Measurements from ENCODE around the gene GULP1.
A peak's percentile ranks its signal among the peaks of the same experiment; 100 is the strongest.
"Not testable (repeated sequence)": the region's sequence is repeated elsewhere in the genome, so short reads cannot be mapped to it uniquely, and the experiment has no call there.

GULP1 gene

GRCh38 chr2:188577231-188577630 lies 285.6 kb downstream of the GULP1 start:
- DNase-seq (ENCODE audit: insufficient read length, low spot score) (no peak), FAIRE-seq (no peak)

DNA sequence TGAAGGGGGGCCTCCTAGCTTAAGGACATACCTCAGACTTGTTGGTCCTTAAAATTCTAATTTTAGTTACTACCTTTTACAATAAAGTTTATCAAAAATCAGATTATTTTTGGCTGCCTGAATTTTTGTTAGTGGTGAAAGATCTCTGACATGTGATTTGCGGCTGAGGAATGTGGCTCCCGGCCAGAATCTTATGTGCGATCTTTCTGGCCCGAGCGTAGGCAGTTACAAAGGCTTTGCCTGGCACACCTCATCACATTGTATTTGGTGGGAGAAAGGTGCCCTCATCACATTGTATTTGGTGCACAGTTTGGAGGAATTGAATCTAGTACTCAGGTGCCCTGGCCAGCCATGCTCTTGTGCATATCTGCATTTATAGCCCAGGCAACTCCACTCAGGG lies 289.1 kb downstream of the GULP1 start:
- FAIRE-seq = no peak
- no peak for DNase-seq (ENCODE audit: insufficient read length, low spot score)

DNA sequence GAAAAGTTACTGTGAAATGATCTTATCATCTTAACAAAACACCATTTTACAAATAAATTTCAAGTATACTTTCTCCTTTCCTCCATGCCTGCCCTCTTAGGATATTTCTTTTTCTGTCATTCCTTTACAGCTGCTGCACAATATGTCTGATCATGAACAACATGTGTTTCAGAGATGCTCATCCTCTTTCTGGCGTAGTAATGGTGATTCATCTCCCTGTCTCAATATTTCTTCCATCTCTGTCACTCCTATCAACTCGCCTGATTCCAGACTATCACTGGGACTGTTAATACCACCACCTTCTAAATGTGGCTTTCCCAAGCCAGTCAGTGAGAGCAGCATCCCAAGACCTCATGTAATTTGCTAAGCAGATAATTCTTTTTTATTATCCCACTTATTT lies 290.5 kb downstream of the GULP1 start:
- DNase-seq (ENCODE audit: insufficient read length, low spot score) (no peak), FAIRE-seq (no peak)

DNA sequence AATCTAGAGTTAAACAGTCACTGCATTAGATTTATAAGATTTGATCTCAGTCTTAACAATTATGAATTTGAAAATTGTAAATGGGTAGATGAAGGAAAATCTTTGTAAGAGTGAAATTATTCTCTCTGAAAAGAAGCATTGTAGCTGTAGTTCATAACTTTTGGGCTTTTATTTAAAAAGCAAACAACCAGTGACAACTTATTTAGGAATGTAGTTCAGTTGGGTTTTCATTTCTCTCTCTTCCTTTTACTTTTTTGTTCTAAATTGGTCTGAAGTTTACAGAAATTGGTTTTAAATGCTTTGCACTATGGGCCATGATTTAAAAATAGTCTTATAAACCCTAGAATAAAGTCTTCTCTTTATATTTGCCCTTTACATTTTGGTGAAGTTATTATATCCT lies 296.6 kb downstream of the GULP1 start:
- FAIRE-seq = no peak
- no peak for DNase-seq (ENCODE audit: insufficient read length, low spot score)

GRCh38 chr2:188596054-188596453 lies 304.4 kb downstream of the GULP1 start:
- DNase-seq (ENCODE audit: insufficient read length, low spot score) (no peak), FAIRE-seq (no peak)

DNA sequence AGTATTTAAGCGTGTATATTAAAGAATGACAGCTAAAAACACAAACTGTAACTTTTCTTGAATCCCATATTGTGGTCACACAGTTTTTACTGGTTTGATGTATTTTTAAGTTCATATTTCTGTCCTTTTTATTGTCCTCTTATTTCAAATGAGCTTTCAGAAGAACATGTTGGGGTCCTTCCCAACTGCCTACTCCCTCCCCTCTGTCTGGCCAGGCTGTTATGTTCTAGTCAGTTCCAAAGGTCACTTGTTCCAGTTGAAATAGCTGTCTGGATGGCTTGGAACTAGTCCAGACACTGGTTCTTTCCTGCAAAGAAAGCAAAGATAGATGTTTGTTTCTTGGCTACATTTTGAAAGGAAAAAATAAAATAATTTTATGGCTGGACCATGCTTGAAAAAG lies 306.9 kb downstream of the GULP1 start:
- DNase-seq (ENCODE audit: insufficient read length, low spot score) = no peak
- FAIRE-seq = no peak

DNA sequence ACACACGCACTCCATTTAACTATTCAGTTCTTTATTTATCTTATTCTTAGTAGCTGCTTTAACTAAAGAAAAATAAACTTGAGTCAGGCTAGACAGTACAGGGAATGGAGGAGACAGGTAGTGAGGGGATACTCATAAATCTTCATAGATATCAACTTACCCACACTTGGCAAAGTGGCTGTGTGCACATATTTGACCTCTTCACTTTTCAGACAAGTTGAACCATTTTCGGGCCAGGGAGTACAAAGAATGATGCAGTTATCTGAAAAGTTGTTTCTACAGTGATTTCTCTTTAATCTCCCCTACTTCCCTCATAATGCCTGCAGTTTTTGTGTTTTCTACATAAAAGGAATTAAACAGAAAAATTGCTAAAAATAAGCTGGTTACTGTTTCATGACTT lies 307.5 kb downstream of the GULP1 start:
- DNase-seq (ENCODE audit: insufficient read length, low spot score) (no peak), FAIRE-seq (no peak)

- no peak for FAIRE-seq
These were observed 309.0 kb downstream of the GULP1 start for GRCh38 chr2:188600536-188601210.

DNA sequence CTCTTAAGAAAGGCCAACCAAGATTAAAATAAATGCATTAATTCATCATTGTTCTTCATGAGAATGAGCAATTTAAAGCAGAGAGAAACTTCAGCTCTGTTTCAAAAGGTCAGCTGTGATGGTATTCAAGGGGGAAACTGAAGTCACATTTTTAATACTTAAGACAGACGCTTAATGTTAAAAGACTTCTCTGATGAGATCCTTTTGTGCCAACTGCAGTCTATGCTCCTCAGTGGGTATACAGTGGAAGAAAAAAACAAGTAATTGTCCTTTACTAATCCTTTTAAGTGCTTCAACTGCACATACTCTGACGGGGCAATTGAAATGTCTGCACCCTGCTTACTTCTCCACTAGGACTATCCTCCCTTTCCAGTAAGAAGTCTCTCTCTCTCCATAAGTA lies 309.7 kb downstream of the GULP1 start:
- DNase-seq (ENCODE audit: insufficient read length, low spot score) = no peak
- no peak for FAIRE-seq

More at GRCh38 chr2:188600536-188601210, 309.0 kb downstream of the GULP1 start:
- no peak for DNase-seq (ENCODE audit: insufficient read length, low spot score)

DNA sequence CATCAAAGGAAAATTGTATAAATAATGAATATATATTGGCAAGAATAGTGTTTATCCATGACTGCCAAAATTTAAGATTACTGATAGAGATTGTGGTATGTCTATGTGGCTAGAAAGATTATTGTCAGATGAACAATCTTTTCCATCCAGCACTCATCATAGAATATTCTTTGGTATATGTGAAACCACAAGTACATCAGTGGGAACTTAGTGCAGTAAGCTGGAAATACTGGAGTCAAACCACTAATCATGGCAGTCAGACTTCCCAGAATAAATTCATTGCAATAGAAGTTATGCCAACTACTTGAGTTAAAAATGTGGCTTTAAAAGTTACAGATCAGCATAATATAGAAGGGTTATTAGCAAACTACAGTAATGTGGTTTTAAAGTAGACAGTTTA lies 310.3 kb downstream of the GULP1 start:
- DNase-seq (ENCODE audit: insufficient read length, low spot score) = no peak
- no peak for FAIRE-seq

GRCh38 chr2:188604579-188604978 lies 312.9 kb downstream of the GULP1 start:
- FAIRE-seq = peak; percentile 51
- DNase-seq (ENCODE audit: insufficient read length, low spot score) = no peak

- FAIRE-seq; DNase-seq (ENCODE audit: insufficient read length, low spot score): not testable (repeated sequence)
These were observed 314.2 kb downstream of the GULP1 start for GRCh38 chr2:188605609-188606584.

GRCh38 chr2:188606596-188606995 lies 314.9 kb downstream of the GULP1 start:
- not testable (repeated sequence) for FAIRE-seq; DNase-seq (ENCODE audit: insufficient read length, low spot score)

- no peak for DNase-seq (ENCODE audit: insufficient read length, low spot score)
- FAIRE-seq = peak; percentile 74
These were observed 315.8 kb downstream of the GULP1 start for GRCh38 chr2:188607501-188607900.

GRCh38 chr2:188609321-188610049 lies 317.8 kb downstream of the GULP1 start:
- FAIRE-seq = no peak
- DNase-seq (ENCODE audit: insufficient read length, low spot score) = no peak

DNA sequence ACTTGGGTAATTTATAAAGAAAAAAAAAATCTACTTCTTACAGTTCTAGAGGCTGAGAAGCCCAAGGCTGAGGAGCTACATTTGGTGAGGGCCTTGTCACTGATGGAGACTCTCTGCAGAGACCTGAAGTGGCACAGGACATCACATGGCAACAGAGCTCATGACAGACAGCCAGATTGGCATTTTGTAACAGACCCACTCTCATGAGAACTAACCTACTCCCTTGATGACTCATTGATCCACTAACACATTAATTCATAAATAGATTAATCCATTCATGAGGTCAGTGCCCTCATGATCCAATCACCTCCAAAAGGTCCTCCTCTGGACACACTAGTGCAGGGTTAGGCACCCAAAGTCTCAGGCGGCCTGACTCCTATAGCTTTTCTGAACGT lies 318.4 kb downstream of the GULP1 start:
- DNase-seq (ENCODE audit: insufficient read length, low spot score) (no peak), FAIRE-seq (peak; percentile 48)

DNA sequence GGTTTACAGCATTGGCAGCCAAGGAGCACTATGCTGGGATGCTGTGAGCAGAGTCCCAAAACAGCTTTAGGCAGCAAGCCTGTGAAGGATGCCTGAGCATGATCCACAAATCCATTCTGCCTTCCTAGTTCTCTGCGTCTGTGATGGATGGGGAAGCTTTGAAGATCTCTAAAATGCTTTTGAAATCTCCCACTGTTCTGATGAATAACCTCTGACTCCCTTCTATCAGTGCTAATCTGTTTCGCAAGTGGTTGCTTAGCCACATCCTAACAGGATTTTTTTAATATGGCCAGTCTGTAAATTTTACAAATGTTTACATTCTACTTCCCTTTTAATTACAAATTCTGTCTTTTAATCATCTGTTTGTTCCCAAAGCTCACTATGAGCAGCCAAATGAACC lies 319.2 kb downstream of the GULP1 start:
- DNase-seq (ENCODE audit: insufficient read length, low spot score) = no peak
- FAIRE-seq = no peak

DNA sequence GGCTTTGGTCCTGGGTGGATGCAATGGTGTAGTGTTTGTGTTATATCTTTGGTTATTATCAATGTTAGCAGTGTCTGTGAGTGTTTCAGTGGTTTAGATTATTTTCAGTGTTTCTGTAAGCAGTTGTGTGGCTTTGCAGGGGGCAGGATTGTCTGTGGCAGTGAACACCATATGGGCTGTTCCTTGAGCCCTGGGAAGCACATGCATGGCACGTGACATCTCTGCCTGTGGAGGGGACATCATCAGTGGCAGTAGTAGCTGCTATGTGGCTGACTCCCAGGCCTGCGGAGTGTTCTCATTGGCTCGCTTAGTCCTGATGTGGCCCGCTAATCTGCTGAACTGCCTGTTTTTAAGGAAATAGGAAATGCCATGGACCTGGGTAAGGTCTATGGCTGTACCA lies 327.5 kb downstream of the GULP1 start:
- FAIRE-seq (no peak), DNase-seq (ENCODE audit: insufficient read length, low spot score) (no peak)

- FAIRE-seq (no peak), DNase-seq (ENCODE audit: insufficient read length, low spot score) (no peak)
These were observed 329.2 kb downstream of the GULP1 start for GRCh38 chr2:188620916-188621315.

DNA sequence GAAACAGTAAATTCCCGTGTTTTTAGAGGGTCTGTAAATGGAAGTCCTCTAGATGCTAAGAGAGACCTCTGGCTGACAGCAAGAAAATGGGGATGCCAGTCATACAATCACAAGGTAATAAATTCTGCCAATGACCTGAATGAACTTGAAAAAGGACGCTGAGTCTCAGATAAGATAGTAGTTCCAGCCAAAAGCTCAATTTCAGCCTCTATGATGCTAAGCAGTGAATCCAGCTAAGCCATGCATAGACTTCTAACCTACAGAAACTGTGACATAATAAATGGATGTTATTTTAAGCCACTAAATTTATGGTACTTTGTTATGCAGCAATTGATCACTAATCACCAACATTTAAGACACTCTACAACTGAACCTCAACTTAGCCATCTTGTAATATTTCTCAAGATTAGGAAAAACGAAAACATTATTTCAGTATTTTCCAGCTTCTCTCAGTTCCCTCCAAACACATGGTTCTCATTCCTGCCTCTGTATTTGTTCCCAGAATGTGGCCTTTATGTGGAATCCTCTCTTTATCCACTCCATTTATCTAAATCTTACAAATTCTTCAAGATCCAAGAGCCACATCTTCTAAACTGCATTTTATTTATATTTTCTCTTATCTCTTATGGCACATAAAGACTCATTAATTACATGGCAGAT lies 331.1 kb downstream of the GULP1 start:
- FAIRE-seq (no peak), DNase-seq (ENCODE audit: insufficient read length, low spot score) (no peak)

Data from HTR-8/SVneo (cell line).